NCI-H82 treated with DMSO at 0.1 percent for 48 hours (cell line): ENCODE data around the gene TRAP1.
"Not testable (repeated sequence)": the region's sequence is repeated elsewhere in the genome, so short reads cannot be mapped to it uniquely, and the experiment has no call there.

ENCODE experiments used
- DNase-seq: peaks from one replicate; lab custom pipeline; 2025; ENCODE audit not compliant: unreplicated experiment; lab: John Stamatoyannopoulos, UW

The TRAP1 gene

GRCh38 chr16:3714378-3714777 is 2.9 kb downstream of the TRAP1 start:
- DNase-seq = not testable (repeated sequence)

DNA sequence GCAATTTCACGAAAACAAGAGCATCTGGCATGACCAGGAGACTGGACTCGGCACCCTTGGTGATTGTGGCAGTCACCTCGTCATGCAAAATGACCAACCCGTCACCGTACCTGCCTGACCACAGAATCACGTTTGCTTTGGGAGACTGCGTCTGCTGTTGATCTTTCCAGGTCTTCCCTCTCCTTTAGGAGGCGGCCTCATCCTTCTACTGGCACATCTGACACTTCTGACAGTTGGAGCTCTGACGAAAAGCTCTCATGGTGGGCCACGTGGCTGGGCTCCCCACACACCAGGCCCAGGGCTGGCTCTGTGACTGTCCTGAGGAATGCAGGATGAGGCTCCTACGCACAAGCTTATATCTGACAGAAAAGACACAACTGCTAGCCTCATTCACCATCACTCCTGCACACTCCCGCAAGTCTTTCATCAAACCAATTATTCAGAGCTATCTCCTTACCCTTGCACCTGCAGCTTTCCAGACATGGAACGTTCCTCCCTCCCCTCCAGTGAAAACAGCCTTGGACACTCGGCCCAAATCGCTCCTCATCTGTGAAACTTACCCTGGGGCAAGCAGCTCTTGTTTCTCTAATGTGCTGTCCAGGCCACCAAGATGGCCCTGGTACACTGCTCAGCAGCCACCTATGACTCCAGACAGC is 3.6 kb downstream of the TRAP1 start:
- no peak for DNase-seq

DNA sequence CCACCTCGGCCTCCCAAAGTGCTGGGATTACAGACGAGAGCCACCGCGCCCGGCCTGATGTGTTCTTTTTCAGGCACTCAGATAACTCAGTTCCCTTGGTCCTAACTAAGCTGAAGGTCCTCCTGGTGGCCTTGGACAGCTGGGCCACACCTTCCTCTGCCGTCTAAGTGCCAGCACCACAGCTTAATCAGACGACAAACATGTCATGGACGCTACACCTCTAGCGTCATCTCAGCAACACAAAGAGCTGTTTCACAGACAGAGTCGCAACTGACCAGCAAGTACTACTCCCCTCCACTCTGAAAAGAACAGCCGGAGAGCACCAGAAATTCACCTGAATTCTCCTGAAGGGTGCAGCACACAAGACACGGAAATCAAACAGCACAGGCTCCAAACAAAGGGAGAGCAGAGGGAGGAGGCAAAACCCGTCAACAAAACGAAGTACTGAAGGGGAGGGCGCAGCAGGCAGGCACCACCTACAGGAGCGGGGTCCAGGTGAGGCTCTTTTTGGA is 4.4 kb downstream of the TRAP1 start:
- no peak for DNase-seq

- DNase-seq = no peak
Measured at GRCh38 chr16:3706253-3707012, 10.9 kb downstream of the TRAP1 start.

DNA sequence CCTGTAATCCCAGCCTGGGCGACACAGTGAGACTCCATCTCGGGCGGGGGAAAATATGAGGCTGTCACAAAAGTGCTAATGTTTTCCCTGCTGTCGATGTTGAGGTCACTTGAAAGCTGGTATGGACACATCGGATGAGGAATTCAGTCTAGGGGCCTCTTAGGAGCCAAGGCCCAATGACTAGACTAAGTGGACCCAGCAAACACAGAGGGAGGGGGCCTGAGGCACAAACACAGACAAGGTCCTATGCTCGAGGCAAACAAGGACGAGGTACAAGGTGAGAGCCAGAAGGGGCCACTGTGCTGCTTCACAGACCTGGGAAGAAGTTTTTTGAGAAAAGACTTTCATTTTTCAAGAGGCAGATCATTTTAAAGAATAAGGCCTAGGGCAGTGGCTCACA is 15.2 kb downstream of the TRAP1 start:
- no peak for DNase-seq

- DNase-seq = no peak
Measured at GRCh38 chr16:3701531-3701930, 15.8 kb downstream of the TRAP1 start.

GRCh38 chr16:3698941-3699340 is 18.4 kb downstream of the TRAP1 start:
- no peak for DNase-seq

- DNase-seq = no peak
Measured at GRCh38 chr16:3696425-3697218, 20.7 kb downstream of the TRAP1 start.

- no peak for DNase-seq
Measured at GRCh38 chr16:3695610-3696369, 21.5 kb downstream of the TRAP1 start.

DNA sequence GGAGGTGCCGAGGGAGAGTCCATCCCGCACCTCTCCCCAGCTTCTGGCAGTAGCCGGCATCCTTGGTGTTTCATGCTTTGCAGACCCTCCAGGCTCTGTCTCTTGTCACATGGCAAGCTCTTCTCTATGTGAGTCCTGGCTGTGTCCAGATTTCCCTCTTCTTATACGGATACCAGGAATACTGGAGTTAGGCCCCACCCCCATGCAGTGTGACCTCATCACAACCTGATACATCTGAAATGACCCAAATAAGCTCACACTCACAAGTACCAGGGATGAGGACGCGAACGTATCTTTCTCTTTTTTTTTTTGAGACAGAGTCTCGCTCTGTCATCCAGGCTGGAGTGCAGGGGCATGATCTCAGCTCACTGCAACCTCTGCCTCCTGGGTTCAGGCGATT is 23.3 kb downstream of the TRAP1 start:
- DNase-seq = no peak

- no peak for DNase-seq
Measured at GRCh38 chr16:3691761-3692160, 25.6 kb downstream of the TRAP1 start.

DNA sequence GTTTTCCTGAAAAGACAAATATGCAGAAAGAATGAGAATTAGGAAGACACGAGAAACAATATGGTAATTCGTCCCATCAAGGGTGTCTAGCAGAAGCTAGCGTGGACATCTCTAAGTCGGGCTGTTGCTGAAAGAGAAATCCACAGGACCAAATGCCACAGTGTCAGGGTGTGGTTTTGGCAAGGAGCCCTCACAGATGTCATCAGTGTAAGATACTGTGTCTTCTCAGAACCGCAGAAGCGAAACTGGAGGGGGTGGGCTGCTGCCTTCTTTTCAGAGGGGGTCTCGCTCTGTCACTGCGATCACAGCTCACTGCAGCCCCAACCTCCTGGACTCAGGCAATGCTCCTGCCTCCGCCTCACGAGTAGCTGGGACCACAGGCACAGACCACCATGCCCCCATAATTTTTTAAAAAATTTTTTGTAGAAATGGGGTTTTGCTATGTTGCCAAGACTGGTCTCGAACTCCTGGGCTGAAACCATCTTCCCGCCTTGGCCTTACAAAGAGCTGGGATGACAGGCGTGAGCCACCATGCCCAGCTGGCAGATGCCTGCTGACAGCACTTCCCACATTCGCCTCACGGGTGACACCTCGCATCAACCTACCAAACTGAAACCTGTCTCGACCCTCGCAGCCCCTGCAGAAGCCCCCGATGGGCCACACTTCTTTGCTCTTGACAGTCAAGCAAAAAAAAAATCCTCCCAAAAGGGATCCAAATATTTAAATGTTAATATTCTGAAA is 26.2 kb downstream of the TRAP1 start:
- DNase-seq = no peak

GRCh38 chr16:3690470-3690928 is 26.8 kb downstream of the TRAP1 start:
- DNase-seq = no peak

DNA sequence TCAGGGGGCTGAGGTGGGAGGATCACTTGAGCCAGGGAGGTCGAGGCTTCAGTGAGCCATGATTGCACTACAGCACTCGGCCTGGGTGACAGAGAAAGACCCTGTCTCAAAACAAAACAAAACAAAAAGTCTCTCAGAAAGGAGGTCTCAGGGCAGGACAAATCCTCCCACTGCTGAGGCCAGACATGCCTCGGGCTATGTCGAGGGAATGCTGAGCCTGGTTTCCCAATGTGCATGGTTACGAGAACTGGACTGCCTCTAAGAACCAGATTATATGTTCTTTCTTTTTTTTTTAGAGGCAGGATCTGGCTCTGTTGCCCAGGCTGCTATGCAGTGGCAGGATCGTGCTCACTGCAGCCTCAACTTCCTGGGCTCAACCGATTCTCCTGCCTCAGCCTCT is 27.6 kb downstream of the TRAP1 start:
- DNase-seq = no peak

GRCh38 chr16:3687792-3688191 is 29.5 kb downstream of the TRAP1 start:
- no peak for DNase-seq

DNA sequence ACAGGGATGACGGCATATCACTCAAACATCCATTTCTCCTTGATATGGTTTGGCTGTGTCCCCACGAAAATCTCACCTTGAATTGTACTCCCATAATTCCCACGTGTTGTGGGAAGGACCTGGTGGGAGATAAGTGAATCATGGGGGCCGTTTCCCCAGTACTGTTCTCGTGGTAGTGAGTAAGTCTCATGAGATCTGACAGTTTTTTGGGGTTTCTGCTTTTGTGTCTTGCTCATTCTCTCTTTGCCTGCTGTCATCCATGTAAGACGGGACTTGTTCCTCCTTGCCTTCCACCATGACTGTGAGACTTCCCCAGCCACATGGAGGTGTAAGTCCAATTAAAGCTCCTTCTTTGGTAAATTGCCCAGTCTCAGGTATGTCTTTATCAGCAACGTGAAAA is 30.3 kb downstream of the TRAP1 start:
- DNase-seq = no peak

- no peak for DNase-seq
Measured at GRCh38 chr16:3681206-3681605, 36.1 kb downstream of the TRAP1 start.

DNA sequence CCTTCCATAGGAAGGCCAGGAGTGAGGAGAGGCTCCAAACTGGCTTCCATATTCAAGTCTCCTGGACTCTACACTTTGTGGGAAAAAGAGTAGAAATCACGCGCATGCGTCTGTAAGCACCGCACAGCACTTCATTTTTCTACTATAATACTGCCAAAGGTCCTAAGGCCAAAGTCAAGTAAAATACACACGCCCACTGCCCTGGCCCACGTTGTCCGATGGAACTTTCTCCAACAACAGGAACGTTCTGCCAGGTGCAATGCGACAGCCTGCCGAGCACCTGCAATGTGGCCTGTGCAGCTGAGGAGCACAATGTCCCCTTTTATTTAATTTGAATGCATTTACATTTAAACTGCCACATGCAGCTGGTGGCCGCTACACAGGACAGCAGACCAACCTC is 39.3 kb downstream of the TRAP1 start:
- no peak for DNase-seq

- DNase-seq = no peak
Measured at GRCh38 chr16:3675601-3676130, 41.7 kb downstream of the TRAP1 start.
